Thyroid gland (tissue), 4 donors: ENCODE results near the gene DPYD. TPM values are rescaled to one million over a fixed set of nuclear protein-coding genes. Genes with fewer than 3 reads are reported as not detected.

Experiments used
- DNase-seq, 2 donors: peaks; one replicate each; pipeline ENCODE4 v3.0.0-alpha.2; 2019
- H3K27ac ChIP-seq, 3 donors: fragments of 200-600 bp; sonication (generic); 1 replicate in 2 of 3; 2 replicates in 1 of 3; pipeline ENCODE4 v1.5.1; 2016 to 2019; ENCODE audit warnings: mild to moderate bottlenecking in 1 of 3, moderate library complexity in 1 of 3
- H3K27me3 ChIP-seq: fragments of 200-600 bp; sonication (generic); one replicate; pipeline ENCODE4 v1.5.1; 2019
- H3K36me3 ChIP-seq, 2 donors: fragments of 200-600 bp; sonication (generic); one replicate each; pipeline ENCODE4 v1.5.1; 2016 to 2019
- H3K4me1 ChIP-seq, 2 donors: fragments of 200-600 bp; sonication (generic); one replicate each; pipeline ENCODE4 v1.5.1; 2017 to 2019
- H3K4me3 ChIP-seq, 3 donors: fragments of 200-600 bp; sonication (generic); replicated peaks in 1 of 3; 1 replicate in 2 of 3; 2 replicates in 1 of 3; pipeline ENCODE4 v1.5.1; 2016; ENCODE audit warnings: mild to moderate bottlenecking in 1 of 3
- H3K9me3 ChIP-seq: fragments of 200-600 bp; sonication (generic); one replicate; pipeline ENCODE4 v1.5.1; 2017
- CTCF ChIP-seq, 6 experiments: fragments of 200-600 bp in 3 of 6; fragments of 450-650 bp in 3 of 6; sonication (generic) in 3 of 6; IDR thresholded peaks; one replicate each; pipeline ENCODE4 v1.5.1; 2016 to 2019; ENCODE audit warnings: antibody characterized with exemption in 6 of 6, mild to moderate bottlenecking in 2 of 6, inconsistent platforms in 1 of 6, moderate library complexity in 1 of 6
- POLR2A ChIP-seq, 2 donors: fragments of 450-650 bp; IDR thresholded peaks; one replicate each; pipeline ENCODE4 v1.6.1; 2017; ENCODE audit warnings: antibody characterized with exemption in 2 of 2, mild to moderate bottlenecking in 2 of 2, moderate library complexity in 1 of 2
- WGBS, 2 donors: methylation state at CpG; one replicate each; pipeline ENCODE4 v1.1.5; 2017; 5-methylcytosine and 5-hydroxymethylcytosine counted together
- intact Hi-C: fragments of 100-400 bp; cut with DNase I; formaldehyde crosslinking; loops from one replicate; pipeline ENCODE4 v1.15.1; 2023
- total RNA-seq, 4 donors: library from RNA; depleted of rRNA; stranded (reverse); fragments of >200 nt; gene quantifications; one replicate each; pipeline ENCODE4 v1.2.3, GENCODE V29; 2016

The DPYD gene
- total RNA-seq, 4 donors from 2014 or later: 27.3 to 54.0 (median 39.5) TPM

DNA sequence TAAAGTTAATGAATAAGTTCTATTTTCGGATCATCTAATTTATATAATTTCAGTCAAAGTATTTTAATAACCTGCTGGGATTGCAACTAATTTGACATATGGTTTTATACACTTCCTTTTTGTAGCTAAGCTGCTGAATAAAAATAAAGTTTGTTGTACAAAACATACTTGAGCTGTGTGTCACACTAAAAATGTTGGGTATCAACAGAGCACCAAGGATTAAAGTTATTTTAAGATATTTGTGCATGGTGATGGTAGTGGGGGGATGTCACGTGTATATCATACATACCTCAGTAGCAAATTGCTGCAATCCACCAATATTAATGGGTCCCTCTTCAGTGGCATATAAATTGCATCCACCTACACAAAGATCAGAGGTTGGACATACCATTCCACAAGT lies 199.6 kb downstream of the DPYD start:
- no peak for DNase-seq
- WGBS, 2 donors: 91 to 97% methylated on average over 2 of the region's 2 CpGs

GRCh38 chr1:97712980-97713379 lies 207.9 kb downstream of the DPYD start:
- TF ChIP-seq CTCF (IDR thresholded peaks at IDR 0.05) (no peak), POLR2A (IDR thresholded peaks at IDR 0.05) (no peak)
- no peak for DNase-seq
- H3K27ac ChIP-seq: no peak overlapping the region
- H3K4me1 ChIP-seq: no peaks in the 10 kb centered on the region
- no peaks in the 10 kb centered on the region for H3K27me3 ChIP-seq
- H3K4me3 ChIP-seq: no peak overlapping the region
- intact Hi-C loops: no loop called here
- 91 to 93% methylated on average over 5 of the region's 5 CpGs for WGBS, 2 donors
- H3K9me3 ChIP-seq: no peaks in the 10 kb centered on the region
- H3K36me3 ChIP-seq: no peaks in the 10 kb centered on the region

More for the DNA sequence above, 199.6 kb downstream of the DPYD start:
- no peaks in the 10 kb centered on the region for H3K4me1 ChIP-seq
- H3K27ac ChIP-seq: no peak overlapping the region
- H3K9me3 ChIP-seq: no peaks in the 10 kb centered on the region
- TF ChIP-seq CTCF (IDR thresholded peaks at IDR 0.05) (no peak), POLR2A (IDR thresholded peaks at IDR 0.05) (no peak)
- intact Hi-C loops: no loop called here
- H3K4me3 ChIP-seq: no peak overlapping the region
- no peaks in the 10 kb centered on the region for H3K27me3 ChIP-seq
- H3K36me3 ChIP-seq: no peaks in the 10 kb centered on the region

DNA sequence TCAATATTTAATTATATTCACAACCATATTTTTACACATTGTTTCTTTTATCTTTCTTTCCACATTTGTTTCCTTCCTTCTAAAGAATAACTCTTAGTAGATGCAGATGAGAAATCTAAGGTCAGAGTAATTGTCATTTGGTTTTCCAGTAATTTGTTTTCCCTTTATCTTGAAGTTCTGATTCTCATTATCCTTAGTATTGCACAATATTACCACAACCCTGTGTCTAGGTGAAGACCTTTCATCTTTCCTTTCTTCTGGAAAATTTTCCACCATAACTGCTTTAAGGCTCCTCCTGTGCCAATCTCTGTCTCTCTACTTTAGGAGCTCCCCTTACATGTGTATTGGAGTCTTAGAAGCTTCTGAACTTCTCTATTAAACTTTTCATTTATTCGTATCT lies 209.0 kb downstream of the DPYD start:
- TF ChIP-seq POLR2A (IDR thresholded peaks at IDR 0.05) (no peak), CTCF (IDR thresholded peaks at IDR 0.05) (no peak)
- DNase-seq: no peak
- Histone ChIP-seq H3K4me1 (no peaks in the 10 kb centered on the region), H3K4me3 (no peak overlapping the region), H3K27me3 (no peaks in the 10 kb centered on the region), H3K9me3 (no peaks in the 10 kb centered on the region), H3K27ac (no peak overlapping the region), H3K36me3 (no peaks in the 10 kb centered on the region)
- intact Hi-C loops: no loop called here
- 95 to 100% methylated on average over 1 of the region's 1 CpG for WGBS, 2 donors

GRCh38 chr1:97693601-97694000 lies 227.2 kb downstream of the DPYD start:
- TF ChIP-seq POLR2A (IDR thresholded peaks at IDR 0.05) (no peak), CTCF (IDR thresholded peaks at IDR 0.05) (no peak)
- no peak for DNase-seq

GRCh38 chr1:97691325-97691724 lies 229.5 kb downstream of the DPYD start:
- intact Hi-C loops: no loop called here
- Histone ChIP-seq H3K4me3 (no peak overlapping the region), H3K36me3 (no peaks in the 10 kb centered on the region), H3K27ac (no peak overlapping the region), H3K27me3 (no peaks in the 10 kb centered on the region), H3K4me1 (no peaks in the 10 kb centered on the region), H3K9me3 (no peaks in the 10 kb centered on the region)
- DNase-seq: no peak
- no peak for TF ChIP-seq CTCF (IDR thresholded peaks at IDR 0.05)
- no peak for TF ChIP-seq POLR2A (IDR thresholded peaks at IDR 0.05)

More at GRCh38 chr1:97693601-97694000, 227.2 kb downstream of the DPYD start:
- H3K36me3 ChIP-seq: no peaks in the 10 kb centered on the region
- intact Hi-C loops: no loop called here
- H3K27me3 ChIP-seq: no peaks in the 10 kb centered on the region
- H3K27ac ChIP-seq: no peak overlapping the region
- 78 to 94% methylated on average over 1 of the region's 1 CpG for WGBS, 2 donors
- H3K4me3 ChIP-seq: no peak overlapping the region
- no peaks in the 10 kb centered on the region for H3K4me1 ChIP-seq
- no peaks in the 10 kb centered on the region for H3K9me3 ChIP-seq
